Fibroblast of lung (primary cell): ENCODE results near the gene CYP19A1. TPM values are rescaled to one million over a fixed set of nuclear protein-coding genes. Genes with fewer than 3 reads are reported as not detected.

Experiments used
- DNase-seq, 2 donors: peaks; one replicate each; pipeline versions ENCODE4 v3.0.0 to v3.0.0-alpha.2; 2010; ENCODE audit warnings: low read depth in 2 of 2
- H2AFZ ChIP-seq: 2 replicates; pipeline ENCODE4 v1.5.1; 2012; ENCODE audit warnings: low read length, control low read depth, inconsistent platforms
- H3K27ac ChIP-seq: 2 replicates; pipeline ENCODE4 v1.5.1; 2011; ENCODE audit warnings: low read length, control low read depth; ENCODE audit not compliant: insufficient read depth
- H3K27me3 ChIP-seq: 2 replicates; pipeline ENCODE4 v1.5.1; 2011; ENCODE audit warnings: mild to moderate bottlenecking, low read length; ENCODE audit not compliant: control insufficient read depth, insufficient read depth
- H3K36me3 ChIP-seq: 2 replicates; pipeline ENCODE4 v1.5.1; 2011; ENCODE audit warnings: low read length; ENCODE audit not compliant: control insufficient read depth, insufficient read depth
- H3K4me1 ChIP-seq: 2 replicates; pipeline ENCODE4 v1.5.1; 2011; ENCODE audit warnings: low read length; ENCODE audit not compliant: control insufficient read depth, insufficient read depth; ENCODE audit errors: extremely low read depth
- H3K4me2 ChIP-seq: 2 replicates; pipeline ENCODE4 v1.5.1; 2011; ENCODE audit warnings: low read length, control low read depth; ENCODE audit not compliant: insufficient read depth; ENCODE audit errors: extremely low read depth
- H3K4me3 ChIP-seq, 4 experiments: fragments of 200-600 bp in 1 of 4; sonication (generic) in 1 of 4; replicated peaks in 1 of 4; 2 replicates each; pipeline ENCODE4 v1.5.1; 2011 to 2016; ENCODE audit warnings: low read length in 4 of 4, low read depth in 3 of 4, mild to moderate bottlenecking in 3 of 4, control low read depth in 2 of 4, inconsistent platforms in 1 of 4, mixed read lengths in 1 of 4; ENCODE audit not compliant: insufficient read depth in 1 of 4; ENCODE audit errors: control extremely low read depth in 1 of 4
- H3K79me2 ChIP-seq: 2 replicates; pipeline ENCODE4 v1.5.1; 2012; ENCODE audit warnings: mild to moderate bottlenecking, low read length, inconsistent platforms; ENCODE audit not compliant: control insufficient read depth, insufficient read depth
- H3K9ac ChIP-seq: 2 replicates; pipeline ENCODE4 v1.5.1; 2011; ENCODE audit warnings: mild to moderate bottlenecking, low read length, control low read depth; ENCODE audit not compliant: insufficient read depth
- H3K9me3 ChIP-seq: 2 replicates; pipeline ENCODE4 v1.5.1; 2012; ENCODE audit warnings: low read depth, low read length; ENCODE audit not compliant: control insufficient read depth, insufficient read depth
- H4K20me1 ChIP-seq: 2 replicates; pipeline ENCODE4 v1.5.1; 2011; ENCODE audit warnings: low read length; ENCODE audit not compliant: control insufficient read depth, insufficient read depth; ENCODE audit errors: extremely low read depth
- CTCF ChIP-seq, 2 donors: IDR thresholded peaks in 1 of 2; conservative IDR thresholded peaks in 1 of 2; 1 replicate in 1 of 2; 2 replicates in 1 of 2; pipeline ENCODE4 v1.5.1; 2011 to 2012; ENCODE audit warnings: low read length in 2 of 2, control low read depth in 1 of 2, inconsistent platforms in 1 of 2, low read depth in 1 of 2, mild to moderate bottlenecking in 1 of 2
- EZH2 ChIP-seq: IDR thresholded peaks from 2 replicates; pipeline ENCODE4 v1.5.1; 2012; ENCODE audit warnings: low read length, control low read depth, mild to moderate bottlenecking; ENCODE audit errors: missing control alignments
- polyA plus RNA-seq, 2 donors: library from polyadenylated mRNA; depleted of rRNA in 1 of 2; stranded (reverse) in 1 of 2; unstranded in 1 of 2; fragments of >200 nt; gene quantifications; 2 replicates each; pipeline ENCODE4 v1.2.1, GENCODE V29; 2011 to 2012; ENCODE audit warnings: missing spikeins in 1 of 2
- total RNA-seq: library from RNA; depleted of rRNA; stranded (reverse); fragments of >200 nt; gene quantifications from 2 replicates; pipeline ENCODE4 v1.2.1, GENCODE V29; 2014

CYP19A1 gene
- total and polyA plus RNA-seq, 2 donors (not counting 1 experiment from before 2014, with no cell fraction given): 0.16 to 2.3 TPM

- no peak for DNase-seq
- H3K9me3 ChIP-seq: no peaks in the 10 kb centered on the region
- no peaks in the 10 kb centered on the region for H3K36me3 ChIP-seq
- no peak overlapping the region for H2AFZ ChIP-seq
- H4K20me1 ChIP-seq: no peaks in the 10 kb centered on the region
- no peak overlapping the region for H3K27ac ChIP-seq
- no peak for TF ChIP-seq EZH2
- no peak for TF ChIP-seq CTCF (conservative IDR thresholded peaks at IDR 0.05 in 1 of 2, IDR thresholded peaks at IDR 0.05 in 1 of 2; ENCODE audit: low read depth in 1 of 2, low read length in 2 of 2)
- H3K4me1 ChIP-seq: no peaks in the 10 kb centered on the region
- no peak overlapping the region for H3K4me2 ChIP-seq
- H3K79me2 ChIP-seq: no peaks in the 10 kb centered on the region
- peaks cover 4% of the 10 kb centered on the region for H3K27me3 ChIP-seq
- no peak overlapping the region for H3K4me3 ChIP-seq
- H3K9ac ChIP-seq: no peak overlapping the region
Measured at GRCh38 chr15:51245628-51246027, 92.8 kb downstream of the CYP19A1 start.

DNA sequence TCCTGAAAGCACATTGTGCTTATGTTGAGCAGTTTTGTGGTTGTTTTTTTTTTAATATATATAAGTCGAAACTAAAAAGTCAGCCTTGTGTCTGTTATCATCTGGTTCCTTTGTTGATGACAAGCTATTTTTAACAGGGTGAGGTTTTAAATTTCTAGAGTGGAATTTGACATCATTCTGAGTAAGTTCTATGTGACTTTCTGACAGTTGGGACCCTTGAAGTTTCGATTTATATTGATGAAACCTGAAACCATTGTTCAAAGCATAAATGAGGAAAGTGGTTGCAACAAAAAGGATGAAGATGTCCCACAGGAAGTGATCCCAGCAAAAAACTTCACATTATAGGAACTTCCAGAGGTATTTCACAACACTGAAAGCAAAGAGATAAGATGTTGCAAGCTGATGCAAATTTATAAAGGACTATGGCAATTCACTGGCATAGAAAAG, 94.0 kb downstream of the CYP19A1 start:
- peaks cover 5% of the 10 kb centered on the region for H3K27me3 ChIP-seq
- DNase-seq: peak in 1 of 2 donors; percentile 81
- H3K36me3 ChIP-seq: no peaks in the 10 kb centered on the region
- no peak overlapping the region for H3K9ac ChIP-seq
- no peak overlapping the region for H3K4me3 ChIP-seq
- H2AFZ ChIP-seq: no peak overlapping the region
- no peaks in the 10 kb centered on the region for H4K20me1 ChIP-seq
- no peaks in the 10 kb centered on the region for H3K79me2 ChIP-seq
- no peak overlapping the region for H3K4me2 ChIP-seq
- no peaks in the 10 kb centered on the region for H3K4me1 ChIP-seq
- TF ChIP-seq CTCF (conservative IDR thresholded peaks at IDR 0.05 in 1 of 2, IDR thresholded peaks at IDR 0.05 in 1 of 2; ENCODE audit: low read depth in 1 of 2, low read length in 2 of 2): no peak
- no peak for TF ChIP-seq EZH2
- no peak overlapping the region for H3K27ac ChIP-seq
- no peaks in the 10 kb centered on the region for H3K9me3 ChIP-seq

DNA sequence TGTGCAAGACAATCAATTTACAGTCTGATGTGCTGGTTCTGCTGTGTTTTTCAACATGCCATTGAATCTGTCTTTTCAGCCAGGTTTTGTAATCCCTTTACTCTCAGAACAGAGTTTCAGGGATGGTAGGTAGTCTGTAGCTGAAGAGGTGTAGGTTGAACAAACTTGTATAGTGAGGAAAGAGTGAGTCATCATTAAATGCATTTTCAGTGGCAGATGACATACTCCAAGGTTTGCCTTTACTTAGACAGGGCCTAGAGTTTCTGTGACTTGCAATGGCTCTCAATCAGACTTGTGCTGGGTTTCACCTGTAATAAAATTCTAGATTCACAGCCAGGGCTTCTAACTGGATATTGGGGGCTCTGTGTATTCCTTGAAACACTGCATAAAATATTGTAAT, 94.6 kb downstream of the CYP19A1 start:
- no peaks in the 10 kb centered on the region for H3K79me2 ChIP-seq
- DNase-seq: peak; percentile 25 to 36
- no peaks in the 10 kb centered on the region for H3K4me1 ChIP-seq
- TF ChIP-seq CTCF (conservative IDR thresholded peaks at IDR 0.05 in 1 of 2, IDR thresholded peaks at IDR 0.05 in 1 of 2; ENCODE audit: low read depth in 1 of 2, low read length in 2 of 2) (no peak), EZH2 (no peak)
- H3K9me3 ChIP-seq: no peaks in the 10 kb centered on the region
- no peak overlapping the region for H3K9ac ChIP-seq
- no peak overlapping the region for H3K4me2 ChIP-seq
- H3K27ac ChIP-seq: no peak overlapping the region
- peaks cover 2% of the 10 kb centered on the region for H3K27me3 ChIP-seq
- no peak overlapping the region for H2AFZ ChIP-seq
- no peaks in the 10 kb centered on the region for H3K36me3 ChIP-seq
- H3K4me3 ChIP-seq: no peak overlapping the region
- no peaks in the 10 kb centered on the region for H4K20me1 ChIP-seq
